Mesenteric fat pad (tissue), 1 donor: ENCODE measurements around the gene RHOT1. TPM values are rescaled to one million over a fixed set of nuclear protein-coding genes. Genes with fewer than 3 reads are reported as not detected.
"Not testable (repeated sequence)": the region's sequence is repeated elsewhere in the genome, so short reads cannot be mapped to it uniquely, and the experiment has no call there.

Experiments
- DNase-seq: peaks from one replicate; pipeline ENCODE4 v3.0.0-alpha.2; 2020; ENCODE audit warnings: low spot score
- total RNA-seq: library from RNA; stranded (reverse); fragmentation: NEBNext Ultra II Directional; extraction: Animal tissue kit (Norgen Biotek cat#: 25700); gene quantifications from one replicate; pipeline ENCODE4 v1.2.1, GENCODE V29; 2021
- donor health status: DM: yes; HTN: yes; CAD: no.

Gene RHOT1
- total RNA-seq, 1 donor from 2014 or later: 33.2 TPM

DNA sequence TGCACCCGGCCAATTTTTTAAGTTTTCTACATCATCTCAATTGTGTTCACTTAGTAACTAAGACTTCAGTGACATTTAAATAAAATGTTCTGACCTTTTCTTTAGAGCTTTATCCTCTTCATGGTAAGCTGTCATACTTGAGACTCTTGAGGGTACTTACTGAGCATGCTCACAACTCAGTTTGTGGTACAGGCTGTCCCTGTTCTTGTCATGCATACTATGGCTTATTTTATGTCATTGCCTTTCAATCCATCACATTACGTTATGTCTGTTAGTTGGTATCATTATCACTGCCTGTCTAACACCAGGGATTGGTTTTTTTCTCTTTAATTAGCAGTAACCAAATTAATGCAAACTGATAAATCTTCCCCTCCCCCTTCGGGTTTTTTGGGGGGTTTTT lies 81.4 kb downstream of the RHOT1 start:
- no peak for DNase-seq

DNA sequence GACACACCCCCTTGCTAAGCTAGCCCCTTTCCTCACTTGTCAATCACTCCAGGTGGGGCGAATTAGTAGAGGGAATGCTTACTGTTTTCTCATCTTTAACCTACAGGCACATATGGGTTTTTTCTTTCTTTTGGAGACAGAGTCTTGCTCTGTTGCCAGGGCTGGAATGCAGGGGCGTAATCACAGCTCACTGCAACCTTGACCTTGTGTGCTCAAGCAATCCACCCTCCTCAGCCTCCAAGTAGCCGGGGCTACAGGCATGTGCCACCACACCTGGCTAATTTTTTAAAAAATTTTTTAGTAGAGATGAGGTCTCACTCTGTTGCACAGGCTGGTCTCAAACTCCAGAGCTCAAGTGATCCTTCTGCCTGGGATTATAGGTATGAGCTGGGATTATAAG lies 84.6 kb downstream of the RHOT1 start:
- DNase-seq: no peak

GRCh38 chr17:32227910-32228309 lies 85.6 kb downstream of the RHOT1 start:
- DNase-seq: no peak

DNA sequence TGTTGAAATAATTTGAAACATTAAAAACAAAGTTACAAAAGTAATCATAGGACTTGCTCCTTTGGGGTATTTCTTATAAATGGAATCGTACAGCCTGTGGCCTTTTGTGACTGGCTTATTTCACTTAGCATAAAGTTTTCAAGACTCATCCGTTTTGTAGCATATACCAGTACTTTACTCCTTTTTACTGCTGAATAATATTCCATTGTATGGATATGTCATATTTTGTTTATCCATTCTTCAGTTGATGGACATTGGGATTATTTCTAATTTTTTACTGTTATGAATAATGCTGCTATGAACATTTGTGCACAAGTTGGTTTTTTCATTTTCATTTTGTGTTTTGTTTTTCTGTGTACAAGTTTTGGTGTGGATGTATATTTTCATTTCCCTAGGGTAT lies 93.3 kb downstream of the RHOT1 start:
- DNase-seq: no peak

- no peak for DNase-seq
Observed at GRCh38 chr17:32239456-32239855, 97.2 kb downstream of the RHOT1 start.

- DNase-seq: no peak
Observed at GRCh38 chr17:32240750-32241149, 98.4 kb downstream of the RHOT1 start.

DNA sequence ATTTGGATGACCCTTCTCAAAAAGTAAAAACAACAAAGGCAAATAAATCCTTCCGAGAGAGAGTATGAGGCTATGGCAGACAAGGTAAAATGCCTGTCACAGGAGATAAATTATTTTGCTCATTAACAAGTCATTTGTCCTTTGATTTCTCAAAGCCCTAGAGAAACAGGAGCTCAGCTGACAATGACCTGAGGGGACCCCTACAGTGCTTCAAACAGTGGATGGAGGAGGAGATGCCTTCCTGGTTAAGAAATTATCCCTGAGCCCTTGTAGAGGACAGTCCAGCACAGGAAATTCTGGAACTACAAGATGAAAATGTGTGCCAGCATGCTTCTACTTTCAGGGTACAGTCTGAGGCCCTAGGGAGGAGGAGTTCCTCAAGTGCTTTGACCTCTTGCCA lies 99.3 kb downstream of the RHOT1 start:
- DNase-seq: no peak

GRCh38 chr17:32249475-32249874 lies 107.2 kb downstream of the RHOT1 start:
- no peak for DNase-seq

GRCh38 chr17:32253117-32253611 lies 110.9 kb downstream of the RHOT1 start:
- peak; percentile 91 for DNase-seq

DNA sequence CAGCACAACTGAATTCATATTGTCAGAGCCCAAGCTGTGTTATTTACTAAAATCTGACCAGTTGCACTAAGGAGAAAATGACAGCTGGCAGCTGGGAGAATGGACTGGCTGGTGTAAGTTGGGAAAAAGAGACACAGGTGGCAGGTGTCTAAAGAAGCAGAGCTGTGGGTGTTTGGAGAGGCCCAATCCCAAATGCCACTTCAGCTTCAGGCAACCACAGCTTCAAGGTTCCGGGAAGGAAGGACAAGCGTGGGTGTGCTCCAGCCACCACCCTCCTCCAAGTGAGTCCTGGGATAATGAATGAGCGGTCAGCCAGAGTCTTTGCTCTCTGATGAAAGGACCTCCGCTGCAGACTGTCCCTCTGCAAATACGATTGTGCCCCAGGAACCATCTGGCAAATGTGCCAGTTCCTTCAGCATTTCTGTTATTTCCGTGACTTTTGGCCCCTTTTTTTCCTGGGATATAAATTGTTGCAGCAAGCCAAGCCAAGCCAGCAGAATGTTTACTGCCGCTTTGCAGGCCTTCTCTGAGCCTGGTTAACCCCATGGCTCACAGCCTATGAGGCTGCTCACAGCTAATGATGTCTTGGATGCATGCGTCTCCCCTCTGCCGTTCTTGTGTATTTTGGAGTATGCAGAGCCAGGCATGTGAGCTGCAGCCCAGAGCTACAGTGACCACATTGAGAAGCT lies 113.9 kb downstream of the RHOT1 start:
- DNase-seq: no peak

DNA sequence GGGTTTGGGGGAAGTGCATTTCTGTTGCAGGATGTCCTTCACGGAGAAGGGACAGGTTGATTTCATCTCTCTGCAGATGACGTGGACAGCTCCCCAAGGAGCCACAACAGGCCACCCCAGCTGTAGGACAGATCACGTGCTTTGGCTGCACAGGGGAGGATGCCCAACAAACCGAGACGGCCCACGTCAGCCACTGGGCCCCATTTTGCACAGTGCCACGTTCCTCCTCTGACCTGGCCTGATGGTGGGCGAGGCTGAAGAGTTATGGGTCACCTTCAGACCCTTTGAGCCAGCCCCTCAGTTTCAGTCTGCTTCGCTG lies 114.4 kb downstream of the RHOT1 start:
- DNase-seq: no peak

DNA sequence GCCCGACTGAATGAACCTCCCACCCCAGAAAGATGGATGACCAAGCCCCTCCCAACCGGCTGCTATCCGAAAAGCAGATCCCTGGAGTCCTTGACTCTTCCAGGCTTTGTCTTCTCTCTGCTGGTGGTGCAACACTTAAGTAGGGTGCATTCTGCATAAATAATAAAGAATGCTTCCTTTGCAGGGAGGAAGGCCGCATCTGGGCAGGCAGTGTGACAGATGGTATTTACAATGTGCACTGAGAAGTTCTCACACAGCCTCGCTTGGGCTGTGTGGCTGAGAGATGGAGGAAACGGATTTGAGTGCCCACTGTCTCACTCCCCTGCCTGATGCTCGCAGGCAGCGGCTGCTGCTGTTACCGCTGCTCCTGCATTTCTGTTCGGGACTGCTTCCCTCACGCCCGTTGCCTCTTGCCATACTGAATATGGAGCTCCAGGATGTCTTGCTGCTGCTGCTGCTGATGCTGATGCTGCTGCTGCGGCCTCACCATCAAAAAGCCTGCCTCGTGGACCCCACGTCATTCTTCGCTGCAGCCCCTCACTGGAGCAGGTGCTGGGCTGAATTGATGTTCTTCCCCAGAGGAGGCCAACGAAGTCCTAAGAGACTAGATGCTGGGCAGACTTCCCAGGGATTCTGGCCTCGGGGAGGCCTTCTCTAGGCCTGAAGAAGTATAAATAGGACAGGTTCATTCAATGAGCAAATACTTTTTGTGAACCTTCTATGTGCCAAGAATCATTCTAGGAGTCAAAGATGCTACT lies 116.3 kb downstream of the RHOT1 start:
- no peak for DNase-seq

DNA sequence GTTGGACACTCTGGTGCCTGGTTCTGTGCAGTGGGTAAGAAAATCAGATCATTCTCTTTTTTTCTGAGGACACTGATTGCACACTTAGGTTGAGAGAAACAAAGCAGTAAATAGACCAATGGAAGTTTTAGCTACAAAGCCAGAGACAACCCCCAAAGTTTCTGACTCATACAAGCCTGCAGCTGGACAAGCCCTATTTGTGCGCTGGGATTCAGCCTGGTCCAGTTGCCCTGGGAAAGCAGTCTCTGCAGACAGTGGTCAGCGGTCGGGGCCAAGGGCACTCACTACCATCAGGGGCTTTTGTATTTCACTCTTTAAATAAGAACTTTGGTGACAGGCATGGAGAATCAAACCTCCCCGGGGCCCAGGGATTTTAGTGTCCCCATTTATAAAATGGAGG lies 117.3 kb downstream of the RHOT1 start:
- DNase-seq: no peak

GRCh38 chr17:32261417-32261736 lies 119.1 kb downstream of the RHOT1 start:
- DNase-seq: no peak

- no peak for DNase-seq
Observed at GRCh38 chr17:32261936-32262510, 119.7 kb downstream of the RHOT1 start.

DNA sequence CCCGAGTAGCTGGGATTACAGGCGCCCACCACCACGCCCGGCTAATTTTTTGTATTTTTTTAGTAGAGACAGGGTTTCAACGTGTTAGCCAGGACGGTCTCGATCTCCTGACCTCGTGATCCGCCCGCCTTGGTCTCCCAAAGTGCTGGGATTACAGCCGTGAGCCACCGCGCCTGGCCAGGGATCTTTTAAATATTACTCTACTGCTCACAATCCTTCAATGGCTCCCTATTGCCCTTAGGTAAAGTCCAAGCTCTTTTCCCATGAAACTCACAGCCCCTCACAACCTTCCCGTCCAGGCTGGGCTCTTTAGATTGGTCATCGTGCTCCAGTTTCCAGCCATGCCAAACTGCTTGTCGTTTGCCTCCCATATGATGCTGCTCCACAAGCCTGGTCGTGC lies 121.2 kb downstream of the RHOT1 start:
- not testable (repeated sequence) for DNase-seq

DNA sequence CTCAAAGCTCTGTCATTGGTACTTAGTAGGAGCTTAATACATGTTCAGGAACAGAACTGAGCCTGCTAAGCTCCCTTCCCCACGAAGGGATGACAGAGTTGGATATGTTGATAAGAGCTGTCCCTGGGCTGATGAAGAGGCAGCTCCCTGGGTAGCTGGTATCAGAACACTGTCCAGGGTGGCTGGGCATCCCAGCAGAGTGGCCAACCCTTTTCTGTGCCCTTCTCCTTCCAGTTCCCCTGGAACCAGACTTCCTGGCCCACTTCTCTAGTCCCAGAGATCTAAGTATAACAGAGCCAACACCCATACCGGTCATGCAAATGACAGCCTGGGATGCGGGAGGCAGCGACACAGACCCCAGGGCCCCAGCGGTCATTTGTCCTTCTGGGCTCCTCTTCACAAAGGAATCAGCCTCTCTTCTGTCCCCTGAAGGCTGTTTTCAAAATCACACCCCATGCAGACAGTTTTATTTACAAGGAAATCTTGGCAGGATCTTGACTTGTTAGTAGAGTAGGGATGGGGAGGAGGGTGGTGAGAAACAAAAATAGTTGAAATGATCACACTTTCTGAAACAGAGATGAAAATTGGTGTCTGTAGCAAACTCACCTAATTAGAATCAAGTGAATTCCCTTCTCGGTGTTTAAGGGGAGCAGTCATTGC lies 122.0 kb downstream of the RHOT1 start:
- no peak for DNase-seq

DNA sequence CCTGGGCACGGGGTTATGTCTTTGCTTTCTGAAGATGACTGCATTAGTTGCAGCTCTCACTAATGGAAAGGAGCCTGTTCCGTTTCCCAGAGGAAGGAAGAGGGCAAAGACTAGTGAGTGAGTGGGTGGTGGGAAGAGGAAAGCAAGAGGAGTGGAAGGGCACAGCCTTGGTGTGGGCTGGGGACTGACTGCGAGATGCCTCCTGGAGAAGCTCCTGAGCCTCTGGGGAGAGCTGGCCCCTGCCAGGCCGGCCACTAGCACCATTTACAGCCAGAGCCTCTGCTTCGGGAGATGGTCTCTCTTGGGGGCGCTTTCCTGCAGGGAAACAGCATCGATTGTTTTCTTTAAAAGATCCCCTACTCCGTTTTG lies 122.5 kb downstream of the RHOT1 start:
- DNase-seq: no peak

DNA sequence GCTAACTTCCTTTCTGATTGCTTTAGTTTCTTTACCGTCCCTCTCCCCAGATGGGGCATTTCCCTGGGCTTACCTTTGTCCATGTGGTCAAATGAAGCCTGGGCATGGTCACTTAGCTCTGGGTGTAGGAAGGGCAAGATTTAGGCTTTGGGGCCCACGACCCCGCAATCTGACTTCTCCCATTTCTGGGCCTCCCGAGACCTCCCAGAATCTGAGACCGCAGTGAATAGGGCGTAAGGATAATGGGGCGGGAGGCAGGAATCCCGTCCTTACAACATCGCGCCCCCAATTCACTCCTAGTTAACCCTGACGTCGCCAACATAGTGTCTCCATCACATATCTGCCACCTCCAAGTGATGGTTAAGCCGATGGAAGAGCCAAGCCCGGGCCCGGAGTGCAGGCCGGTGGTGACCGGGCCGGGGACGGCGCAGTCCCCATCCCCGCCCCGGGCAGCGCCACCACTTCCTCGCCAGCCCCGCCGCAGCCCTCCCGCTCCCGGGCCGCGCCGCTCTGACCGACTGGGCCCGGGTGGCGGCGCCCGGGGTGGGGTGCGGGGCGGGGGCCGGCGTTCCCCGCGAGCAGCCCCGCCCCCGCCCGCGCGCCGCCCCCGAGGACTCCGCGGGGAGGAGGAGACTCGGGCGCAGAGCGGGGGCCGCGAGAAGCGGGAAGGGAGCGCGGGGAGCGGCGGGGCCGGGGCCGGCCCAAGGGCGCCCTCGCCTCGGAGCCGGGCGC lies 123.1 kb downstream of the RHOT1 start, which contains the start of gene RHBDL3:
TSS of gene RHBDL3 (plus strand) at position 641 of the 732 bp plus-strand sequence. CDS start 358 bp downstream, outside the sequence.
- no peak for DNase-seq

DNA sequence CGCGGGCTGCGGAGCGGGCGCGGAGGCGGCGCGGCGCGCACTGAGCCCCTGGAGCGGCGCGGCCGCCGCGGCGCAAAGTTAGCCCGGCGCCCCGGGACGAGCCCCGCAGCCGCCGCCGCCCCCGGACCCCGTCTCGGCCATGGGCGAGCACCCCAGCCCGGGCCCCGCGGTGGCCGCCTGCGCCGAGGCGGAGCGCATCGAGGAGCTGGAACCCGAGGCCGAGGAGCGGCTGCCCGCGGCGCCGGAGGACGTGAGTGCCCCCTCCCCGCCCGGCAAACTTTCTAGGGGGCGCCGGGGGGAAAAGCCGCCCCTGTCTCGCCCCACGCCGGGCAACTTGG lies 123.7 kb downstream of the RHOT1 start:
- DNase-seq: no peak
